Astrocyte (in vitro differentiated cells and primary cell): ENCODE results near the gene ERICH3. TPM values are rescaled to one million over a fixed set of nuclear protein-coding genes. Genes with fewer than 3 reads are reported as not detected.

Experiments
- DNase-seq: peaks from one replicate; pipeline ENCODE4 v3.0.0-alpha.2; 2010; ENCODE audit warnings: low read depth
- FAIRE-seq: peaks from 2 replicates; lab custom pipeline; 2011; peaks lifted over from hg19 to GRCh38; lab: Jason Lieb, UNC
- H2AFZ ChIP-seq: 2 replicates; pipeline ENCODE4 v1.6.0; 2012; ENCODE audit warnings: low read depth, low read length, inconsistent platforms
- H3K27ac ChIP-seq: 2 replicates; pipeline ENCODE4 v1.5.1; 2011; ENCODE audit warnings: low read depth, low read length, inconsistent platforms
- H3K27me3 ChIP-seq: 2 replicates; pipeline ENCODE4 v1.6.0; 2011; ENCODE audit warnings: low read length, inconsistent platforms; ENCODE audit not compliant: insufficient read depth
- H3K36me3 ChIP-seq: 2 replicates; pipeline ENCODE4 v1.5.1; 2011; ENCODE audit warnings: low read length, inconsistent platforms; ENCODE audit not compliant: insufficient read depth
- H3K4me1 ChIP-seq: 2 replicates; pipeline ENCODE4 v1.5.1; 2011; ENCODE audit warnings: low read length, inconsistent platforms; ENCODE audit not compliant: insufficient read depth
- H3K4me2 ChIP-seq: 2 replicates; pipeline ENCODE4 v1.6.0; 2012; ENCODE audit warnings: low read length, inconsistent platforms
- H3K4me3 ChIP-seq: 2 replicates; pipeline ENCODE4 v1.5.1; 2011; ENCODE audit warnings: low read depth, mild to moderate bottlenecking, low read length, inconsistent platforms; ENCODE audit not compliant: insufficient read depth
- H3K79me2 ChIP-seq: 2 replicates; pipeline ENCODE4 v1.6.0; 2012; ENCODE audit warnings: mild to moderate bottlenecking, low read length, inconsistent platforms; ENCODE audit not compliant: insufficient read depth
- H3K9ac ChIP-seq: 2 replicates; pipeline ENCODE4 v1.6.0; 2012; ENCODE audit warnings: mild to moderate bottlenecking, low read length, inconsistent platforms
- H3K9me3 ChIP-seq: 2 replicates; pipeline ENCODE4 v1.5.1; 2012; ENCODE audit warnings: low read depth, mild to moderate bottlenecking, low read length, inconsistent platforms; ENCODE audit not compliant: insufficient read depth
- H4K20me1 ChIP-seq: 2 replicates; pipeline ENCODE4 v1.6.0; 2012; ENCODE audit warnings: low read length, inconsistent platforms; ENCODE audit not compliant: insufficient read depth
- H3K27ac Mint-ChIP-seq: one replicate; pipeline ENCODE4 v1.8.0; 2021; ENCODE audit warnings: mild to moderate bottlenecking, mixed read lengths; ENCODE audit not compliant: unreplicated experiment
- H3K27me3 Mint-ChIP-seq: one replicate; pipeline ENCODE4 v1.8.0; 2021; ENCODE audit warnings: low read depth, mixed read lengths; ENCODE audit not compliant: unreplicated experiment
- H3K36me3 Mint-ChIP-seq: one replicate; pipeline ENCODE4 v1.8.0; 2021; ENCODE audit warnings: low read depth, mixed read lengths; ENCODE audit not compliant: unreplicated experiment
- H3K4me1 Mint-ChIP-seq: one replicate; pipeline ENCODE4 v1.8.0; 2021; ENCODE audit warnings: low read depth, mixed read lengths; ENCODE audit not compliant: unreplicated experiment
- H3K4me3 Mint-ChIP-seq: one replicate; pipeline ENCODE4 v1.8.0; 2021; ENCODE audit warnings: mild to moderate bottlenecking, moderate library complexity, mixed read lengths; ENCODE audit not compliant: unreplicated experiment
- H3K9me3 Mint-ChIP-seq: one replicate; pipeline ENCODE4 v1.8.0; 2021; ENCODE audit warnings: mild to moderate bottlenecking, mixed read lengths; ENCODE audit not compliant: unreplicated experiment
- EZH2 ChIP-seq: IDR thresholded peaks from 2 replicates; pipeline ENCODE4 v1.6.1; 2012; ENCODE audit warnings: mild to moderate bottlenecking, low read length, inconsistent platforms; ENCODE audit not compliant: insufficient read depth
- total RNA-seq: library from RNA; stranded (reverse); gene quantifications from 2 replicates; pipeline ENCODE4 v1.2.1, GENCODE V29; 2021
- TF ChIP-seq, protein P1 (sequence below): IDR thresholded peaks from 2 replicates; pipeline ENCODE4 v1.5.1; 2011; ENCODE audit warnings: low read depth, mild to moderate bottlenecking, inconsistent platforms, low read length, moderate library complexity; ENCODE audit not compliant: insufficient read depth

Gene ERICH3
- total RNA-seq, 1 donor from 2014 or later = not detected

DNA sequence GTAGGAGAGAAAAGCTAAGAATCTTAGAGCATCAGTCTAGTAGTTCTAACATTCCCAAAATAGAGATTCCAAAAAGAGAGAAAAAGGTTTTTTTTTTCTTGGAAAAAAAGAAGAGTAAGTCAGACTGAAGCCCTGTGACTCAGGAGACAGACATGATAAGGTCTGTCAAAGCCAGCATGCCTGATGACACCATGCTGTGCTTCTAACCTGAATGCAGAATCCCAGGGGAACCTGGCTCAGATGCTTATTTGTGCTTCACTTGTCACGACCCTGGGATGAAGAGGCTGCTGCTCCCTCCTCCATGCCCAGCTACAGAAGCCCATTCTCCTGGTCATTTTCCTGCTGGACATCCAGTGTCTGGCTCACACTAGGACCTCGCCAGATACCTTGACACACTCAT, 44.3 kb downstream of the ERICH3 start:
- Histone ChIP-seq H3K4me3 (no peak overlapping the region), H3K4me2 (no peak overlapping the region), H3K27me3 (no peaks in the 10 kb centered on the region), H3K4me1 (no peaks in the 10 kb centered on the region), H4K20me1 (no peaks in the 10 kb centered on the region), H3K27ac (no peak overlapping the region), H3K79me2 (no peaks in the 10 kb centered on the region), H3K36me3 (no peaks in the 10 kb centered on the region), H3K9ac (no peak overlapping the region), H2AFZ (no peak overlapping the region), H3K9me3 (no peaks in the 10 kb centered on the region)
- FAIRE-seq = no peak
- Mint-ChIP-seq H3K4me3 (no peak overlapping the region), H3K27me3 (no peaks in the 10 kb centered on the region), H3K27ac (no peak overlapping the region), H3K36me3 (no peaks in the 10 kb centered on the region), H3K9me3 (no peaks in the 10 kb centered on the region), H3K4me1 (no peaks in the 10 kb centered on the region)
- DNase-seq = no peak
- TF ChIP-seq EZH2 = no peak
- TF ChIP-seq, protein P1, sequence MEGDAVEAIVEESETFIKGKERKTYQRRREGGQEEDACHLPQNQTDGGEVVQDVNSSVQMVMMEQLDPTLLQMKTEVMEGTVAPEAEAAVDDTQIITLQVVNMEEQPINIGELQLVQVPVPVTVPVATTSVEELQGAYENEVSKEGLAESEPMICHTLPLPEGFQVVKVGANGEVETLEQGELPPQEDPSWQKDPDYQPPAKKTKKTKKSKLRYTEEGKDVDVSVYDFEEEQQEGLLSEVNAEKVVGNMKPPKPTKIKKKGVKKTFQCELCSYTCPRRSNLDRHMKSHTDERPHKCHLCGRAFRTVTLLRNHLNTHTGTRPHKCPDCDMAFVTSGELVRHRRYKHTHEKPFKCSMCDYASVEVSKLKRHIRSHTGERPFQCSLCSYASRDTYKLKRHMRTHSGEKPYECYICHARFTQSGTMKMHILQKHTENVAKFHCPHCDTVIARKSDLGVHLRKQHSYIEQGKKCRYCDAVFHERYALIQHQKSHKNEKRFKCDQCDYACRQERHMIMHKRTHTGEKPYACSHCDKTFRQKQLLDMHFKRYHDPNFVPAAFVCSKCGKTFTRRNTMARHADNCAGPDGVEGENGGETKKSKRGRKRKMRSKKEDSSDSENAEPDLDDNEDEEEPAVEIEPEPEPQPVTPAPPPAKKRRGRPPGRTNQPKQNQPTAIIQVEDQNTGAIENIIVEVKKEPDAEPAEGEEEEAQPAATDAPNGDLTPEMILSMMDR = no peak

- no peaks in the 10 kb centered on the region for H3K79me2 ChIP-seq
- H3K4me3 ChIP-seq = no peak overlapping the region
- H2AFZ ChIP-seq = no peak overlapping the region
- no peak overlapping the region for H3K27ac ChIP-seq
- Mint-ChIP-seq H3K4me3 (no peak overlapping the region), H3K4me1 (peaks cover 2% of the 10 kb centered on the region), H3K36me3 (no peaks in the 10 kb centered on the region), H3K27ac (no peak overlapping the region), H3K27me3 (no peaks in the 10 kb centered on the region), H3K9me3 (no peaks in the 10 kb centered on the region)
- TF ChIP-seq, protein P1 = no peak
- TF ChIP-seq EZH2 = no peak
- no peaks in the 10 kb centered on the region for H3K9me3 ChIP-seq
- H4K20me1 ChIP-seq = no peaks in the 10 kb centered on the region
- DNase-seq = no peak
- no peaks in the 10 kb centered on the region for H3K36me3 ChIP-seq
- no peak overlapping the region for H3K4me2 ChIP-seq
- H3K4me1 ChIP-seq = peaks cover 3% of the 10 kb centered on the region
- no peak for FAIRE-seq
- no peak overlapping the region for H3K9ac ChIP-seq
- no peaks in the 10 kb centered on the region for H3K27me3 ChIP-seq
Observed at GRCh38 chr1:74623716-74624115, 49.9 kb downstream of the ERICH3 start.

GRCh38 chr1:74620242-74620641, 53.4 kb downstream of the ERICH3 start:
- no peaks in the 10 kb centered on the region for H3K36me3 Mint-ChIP-seq
- H3K27me3 ChIP-seq = no peaks in the 10 kb centered on the region
- H3K4me2 ChIP-seq = no peak overlapping the region
- no peak for DNase-seq
- H3K4me3 ChIP-seq = no peak overlapping the region
- no peaks in the 10 kb centered on the region for H4K20me1 ChIP-seq
- H3K9me3 ChIP-seq = no peaks in the 10 kb centered on the region
- H3K9ac ChIP-seq = no peak overlapping the region
- H3K27ac ChIP-seq = no peak overlapping the region
- TF ChIP-seq, protein P1 = no peak
- no peak for TF ChIP-seq EZH2
- H3K79me2 ChIP-seq = no peaks in the 10 kb centered on the region
- H3K27ac Mint-ChIP-seq = no peak overlapping the region
- peaks cover 2% of the 10 kb centered on the region for H3K4me1 Mint-ChIP-seq
- no peak overlapping the region for H2AFZ ChIP-seq
- no peaks in the 10 kb centered on the region for H3K36me3 ChIP-seq
- no peaks in the 10 kb centered on the region for H3K9me3 Mint-ChIP-seq
- no peak for FAIRE-seq
- peaks cover 3% of the 10 kb centered on the region for H3K4me1 ChIP-seq
- H3K4me3 Mint-ChIP-seq = no peak overlapping the region
- H3K27me3 Mint-ChIP-seq = no peaks in the 10 kb centered on the region
